H1 (cell line): Measurements from ENCODE around the gene DIPK1A. TPM values are rescaled to one million over a fixed set of nuclear protein-coding genes. Genes with fewer than 3 reads are reported as not detected.

Experiments used
- NANOG ChIP-seq: IDR thresholded peaks from 2 replicates; pipeline ENCODE4 v1.6.1; 2011; ENCODE audit warnings: low read length, low read depth, mild to moderate bottlenecking, inconsistent platforms; ENCODE audit not compliant: insufficient read depth, poor library complexity, severe bottlenecking
- polyA plus RNA-seq, 7 experiments: library from polyadenylated mRNA; depleted of rRNA in 3 of 7; stranded (reverse) in 5 of 7; unstranded in 2 of 7; fragments of >200 nt in 5 of 7; fragments of 200-250 nt in 2 of 7; gene quantifications; 1 replicate in 5 of 7; 2 replicates in 1 of 7; 4 replicates in 1 of 7; pipeline versions ENCODE4 v1.2.1 to v1.2.3, GENCODE V29; 2011 to 2013; ENCODE audit warnings: missing spikeins in 2 of 7, mixed read lengths in 2 of 7
- total RNA-seq: library from RNA; stranded (reverse); fragmentation: NEBNext Ultra II Directional; extraction: Animal tissue kit (Norgen Biotek cat#: 25700); gene quantifications from 2 replicates; pipeline ENCODE4 v1.2.1, GENCODE V29; 2021

The DIPK1A gene
- total and polyA plus RNA-seq, 2 of the 8 experiments (the other 6 are each of a cell fraction or from before 2014, with no cell fraction given) = 2.5 to 5.0 TPM

GRCh38 chr1:92943502-92943847, 17.8 kb downstream of the DIPK1A start (continued):
- no peak for TF ChIP-seq NANOG
